H4 (cell line): ENCODE measurements around the gene WWOX. TPM values are rescaled to one million over a fixed set of nuclear protein-coding genes. Genes with fewer than 3 reads are reported as not detected.

Source experiments
- DNase-seq: peaks from one replicate; pipeline ENCODE4 v3.0.0-alpha.2; 2015; ENCODE audit warnings: low spot score
- total RNA-seq: library from RNA; depleted of rRNA; stranded (reverse); fragments of >200 nt; shearing (Covaris generic); gene quantifications from 2 replicates; pipeline ENCODE4 v1.2.3, GENCODE V29; 2014

The WWOX gene
- total RNA-seq, 1 experiment from 2014 or later = 25.4 TPM

GRCh38 chr16:78796221-78796866, 696.9 kb downstream of the WWOX start:
- peak; percentile 74 for DNase-seq

DNA sequence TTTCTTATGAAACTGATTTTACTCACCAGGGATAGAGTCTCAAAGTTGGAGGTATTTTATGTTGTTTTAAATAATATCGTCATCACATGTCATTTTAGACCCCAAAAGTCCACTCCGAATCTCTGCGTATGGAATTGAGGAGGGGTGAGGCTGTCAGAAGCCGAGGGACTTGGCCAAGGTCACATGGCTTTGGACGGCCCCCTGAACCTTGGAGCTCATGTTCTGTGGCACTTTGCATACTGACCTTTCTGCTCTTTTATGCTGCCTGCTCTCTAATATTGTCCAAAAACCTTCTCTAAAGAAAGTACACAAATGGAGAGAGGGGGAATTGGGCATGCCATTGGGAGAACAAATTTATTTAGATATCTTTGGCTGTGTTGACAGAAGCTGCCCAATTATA, 700.0 kb downstream of the WWOX start:
- DNase-seq = no peak

GRCh38 chr16:78800523-78800922, 701.1 kb downstream of the WWOX start:
- no peak for DNase-seq

GRCh38 chr16:78804058-78804735, 704.7 kb downstream of the WWOX start:
- no peak for DNase-seq

DNA sequence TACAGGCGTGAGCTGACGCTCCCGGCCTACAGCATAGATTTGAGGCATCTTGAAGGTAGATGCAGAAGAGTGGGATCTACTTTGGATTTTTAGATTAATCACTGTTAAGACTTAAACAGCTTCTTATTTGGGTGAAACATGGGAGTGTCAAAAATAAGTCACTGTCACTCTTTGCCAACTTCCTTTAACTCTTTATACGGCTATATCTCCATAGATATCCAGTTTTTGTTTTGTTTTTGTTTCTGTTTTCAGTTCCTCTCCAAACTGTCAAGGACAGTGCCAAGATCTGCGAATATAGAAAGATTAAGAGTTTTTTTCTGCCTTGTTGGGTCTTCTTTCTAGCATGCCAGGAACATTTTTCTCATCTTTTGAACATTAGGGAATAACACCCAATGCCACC, 706.1 kb downstream of the WWOX start:
- no peak for DNase-seq

DNA sequence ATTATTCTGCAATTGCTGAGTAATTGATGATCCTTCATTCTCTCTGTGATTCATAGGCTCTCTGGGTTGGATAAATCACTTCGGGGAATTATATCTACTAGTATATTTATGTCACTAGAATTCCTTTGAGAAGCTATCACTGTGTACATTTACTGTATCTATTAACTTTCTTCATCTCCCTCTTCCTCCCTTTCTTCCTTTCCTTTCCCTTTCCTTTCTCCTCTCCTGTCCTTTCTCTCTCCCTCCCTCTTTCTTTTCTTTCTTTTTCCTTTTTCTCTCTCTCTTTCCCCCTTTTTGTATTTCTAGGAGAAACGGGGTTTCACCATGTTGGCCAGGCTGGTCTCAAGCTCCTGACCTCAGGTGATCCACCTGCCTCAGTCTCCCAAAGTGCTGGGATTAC, 711.8 kb downstream of the WWOX start:
- no peak for DNase-seq

DNA sequence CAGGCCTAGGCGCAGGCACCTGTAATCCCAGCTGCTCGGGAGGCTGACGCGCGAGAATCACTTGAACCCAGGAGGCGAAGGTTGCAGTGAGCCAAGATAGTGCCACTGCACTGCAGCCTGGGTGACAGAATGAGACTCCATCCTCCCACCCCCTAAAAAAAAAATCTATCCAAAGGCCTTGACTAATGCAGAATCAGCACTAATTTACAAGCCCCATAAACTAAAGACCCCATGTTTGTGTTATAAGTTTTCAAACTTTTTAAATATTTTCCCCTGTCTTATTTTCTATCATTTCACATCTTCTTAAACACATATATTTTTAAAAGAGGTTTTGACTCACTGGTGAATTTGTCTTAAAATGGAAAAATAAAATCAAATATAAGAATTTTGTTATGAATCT, 713.1 kb downstream of the WWOX start:
- DNase-seq = no peak

- no peak for DNase-seq
Measured at GRCh38 chr16:78813661-78814311, 714.3 kb downstream of the WWOX start.

DNA sequence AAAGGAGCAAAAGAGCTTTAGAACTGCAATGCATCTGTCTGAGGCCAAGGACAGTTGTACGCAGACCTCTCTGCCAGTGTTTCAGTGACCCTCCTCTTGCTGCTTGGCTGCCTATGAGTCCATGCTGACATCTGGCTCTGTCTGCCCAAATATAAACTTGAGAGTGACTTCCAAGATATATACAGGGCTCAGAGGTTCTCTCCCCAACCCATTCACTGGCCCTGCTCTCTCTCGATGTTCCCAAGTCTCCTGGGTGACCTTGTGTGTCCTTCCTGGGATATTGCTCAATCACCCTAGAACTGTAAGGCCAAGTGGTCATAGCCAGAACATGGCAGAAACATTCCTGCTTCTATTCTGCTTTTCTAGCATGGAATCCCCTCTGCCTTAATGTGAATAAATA, 716.3 kb downstream of the WWOX start:
- no peak for DNase-seq

GRCh38 chr16:78816499-78817195, 717.2 kb downstream of the WWOX start:
- DNase-seq = no peak

DNA sequence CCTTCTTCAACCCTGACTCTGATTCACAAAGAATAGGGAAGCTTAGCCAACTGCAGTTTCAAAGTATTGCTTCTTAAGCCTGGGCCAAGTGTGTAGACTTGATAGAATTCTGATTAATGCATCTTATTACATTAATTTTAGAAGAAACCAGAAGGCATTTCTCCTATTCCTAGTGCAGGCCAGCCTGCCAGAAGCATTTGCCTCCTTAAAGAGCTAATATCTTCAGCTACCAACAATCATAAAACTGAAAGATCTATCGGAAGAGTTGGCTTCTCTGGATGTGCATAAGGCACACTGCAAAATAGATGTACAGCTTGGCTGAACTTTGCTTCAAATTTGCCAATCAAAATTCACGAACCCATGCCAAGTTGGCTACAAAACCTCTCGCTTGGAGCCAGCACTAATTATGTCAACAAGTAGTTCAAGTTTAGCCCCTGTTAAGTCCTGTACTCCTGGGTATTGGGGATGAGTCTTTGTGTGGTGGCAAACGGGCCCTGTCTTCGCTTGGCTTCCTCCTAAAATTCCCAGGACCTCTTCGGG, 717.8 kb downstream of the WWOX start:
- DNase-seq = no peak

GRCh38 chr16:78821335-78821734, 721.9 kb downstream of the WWOX start:
- no peak for DNase-seq

DNA sequence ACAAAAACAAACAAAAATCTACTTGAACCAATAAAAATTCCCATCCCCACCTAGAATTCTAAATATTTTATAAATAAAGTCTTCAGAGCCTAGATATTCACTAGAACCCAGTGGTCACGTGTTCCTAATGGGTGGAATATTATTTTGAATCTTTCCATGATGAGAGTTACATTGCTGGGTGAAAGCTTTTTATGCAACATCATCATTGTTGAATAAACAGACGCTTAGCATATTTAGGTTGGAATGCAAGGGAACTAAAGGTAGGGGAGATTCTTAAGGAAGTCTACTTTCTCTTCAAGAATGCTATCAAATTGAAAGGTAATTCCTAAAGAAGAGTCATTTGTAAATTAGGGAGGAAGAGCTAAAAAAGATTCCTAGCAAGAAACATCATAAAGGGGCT, 723.1 kb downstream of the WWOX start:
- no peak for DNase-seq

DNA sequence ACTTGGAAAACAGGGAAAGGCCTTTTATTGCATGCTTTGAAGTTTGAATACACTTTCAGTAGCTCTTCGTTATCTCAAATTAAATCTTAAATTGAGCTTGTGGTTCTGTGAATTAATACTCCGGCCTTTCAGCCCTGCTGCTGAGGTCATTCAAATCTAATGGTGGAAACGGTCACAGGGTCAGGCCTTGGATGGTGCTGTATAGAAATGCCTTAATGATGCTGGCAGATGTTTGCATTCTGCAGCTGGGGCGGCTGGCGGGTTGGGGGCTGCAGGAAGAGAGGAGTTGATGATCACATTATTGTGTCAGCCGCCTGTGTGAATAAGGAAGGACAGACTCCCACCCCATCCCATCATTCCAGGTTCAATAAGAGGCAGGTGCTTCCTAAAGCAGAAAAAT, 723.6 kb downstream of the WWOX start:
- no peak for DNase-seq

DNA sequence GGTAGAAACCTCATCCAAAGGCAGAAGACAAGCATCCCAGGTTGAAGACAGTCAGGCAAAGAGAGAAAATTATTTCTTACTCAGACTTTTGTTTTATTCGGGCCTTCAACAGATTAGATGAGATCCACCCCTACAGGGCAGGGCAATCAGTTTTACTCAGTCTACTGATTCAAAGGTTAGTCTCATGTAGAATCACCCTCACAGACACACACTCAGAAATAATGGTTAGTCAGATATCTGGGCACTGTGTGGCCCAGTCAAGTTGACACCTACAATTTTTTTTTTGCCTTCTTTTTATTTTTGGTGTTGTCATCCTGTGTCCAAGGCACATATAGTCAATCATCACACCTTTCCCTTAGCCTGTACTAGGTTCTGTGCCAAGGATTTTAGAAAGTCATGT, 729.8 kb downstream of the WWOX start:
- DNase-seq = no peak

GRCh38 chr16:78830599-78830998, 731.1 kb downstream of the WWOX start:
- DNase-seq = no peak

DNA sequence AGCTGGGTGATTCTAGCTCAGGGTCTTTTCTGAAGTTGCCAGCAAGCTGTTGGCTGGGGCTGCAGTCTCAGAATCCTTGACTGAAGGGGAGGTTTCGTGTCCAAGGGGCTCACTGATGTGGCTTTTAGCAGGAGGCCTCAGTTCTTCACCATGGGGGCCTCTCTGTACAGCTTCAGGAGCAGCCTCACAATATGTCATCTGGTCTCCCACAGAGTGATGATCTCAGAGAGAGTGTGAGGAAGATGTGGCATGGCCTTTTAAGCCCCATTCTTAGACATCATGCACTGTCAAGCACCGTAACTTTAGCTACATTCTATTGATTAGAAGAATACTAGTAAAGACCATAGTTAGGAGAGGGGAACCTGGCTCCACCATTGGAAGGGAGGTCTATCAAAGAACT, 732.6 kb downstream of the WWOX start:
- DNase-seq = no peak

- DNase-seq = no peak
Measured at GRCh38 chr16:78836802-78837491, 737.5 kb downstream of the WWOX start.

DNA sequence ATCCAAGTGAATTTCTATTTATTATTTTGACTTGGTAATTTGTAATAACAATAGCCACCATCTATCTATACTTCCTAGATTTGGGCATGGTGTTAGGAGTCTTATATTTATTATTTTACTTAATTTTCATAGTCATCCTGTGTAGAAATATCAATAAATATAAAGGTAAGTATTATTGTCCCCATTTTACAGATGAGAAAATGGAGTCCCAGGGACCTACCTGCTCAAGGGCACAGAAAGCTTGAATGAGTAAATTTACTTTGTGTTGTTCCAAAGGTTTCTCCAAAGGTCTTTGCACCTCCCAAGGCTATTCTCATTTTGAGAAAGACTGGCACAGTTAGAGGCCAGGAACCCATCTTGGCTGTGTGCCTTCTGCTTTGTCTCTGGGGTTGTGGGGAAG, 738.3 kb downstream of the WWOX start:
- DNase-seq = no peak

- no peak for DNase-seq
Measured at GRCh38 chr16:78838276-78838675, 738.8 kb downstream of the WWOX start.

- no peak for DNase-seq
Measured at GRCh38 chr16:78842950-78843349, 743.5 kb downstream of the WWOX start.

DNA sequence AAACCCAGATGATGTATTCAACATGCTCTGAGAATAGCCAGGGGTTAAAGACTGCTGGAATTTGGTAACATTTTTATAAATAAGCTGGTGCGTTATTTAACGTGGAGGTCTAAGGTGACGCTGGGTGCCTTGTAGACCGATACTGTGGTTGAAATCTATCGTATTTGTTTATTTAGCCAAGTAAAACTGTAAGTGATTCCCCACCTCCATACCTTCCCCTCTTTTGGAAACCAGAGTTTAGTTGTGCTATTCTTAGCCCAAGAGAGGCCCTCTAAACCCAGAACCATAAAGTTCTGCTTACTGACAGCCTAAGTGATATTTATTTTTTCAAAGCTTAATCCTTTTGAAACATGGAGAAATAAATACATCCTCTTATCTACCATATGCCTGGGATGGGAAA, 744.5 kb downstream of the WWOX start:
- no peak for DNase-seq
